Endothelial cell of umbilical vein (primary cell): ENCODE data around the gene ATP1B3. TPM values are rescaled to one million over a fixed set of nuclear protein-coding genes. Genes with fewer than 3 reads are reported as not detected.

Source experiments
- BruUV-seq: library from RNA; stranded (reverse); fragments of 400-500 nt; replicated peaks from 2 replicates; lab custom pipeline; 2021; lab: Mats Ljungman, UMichigan
- CTCF ChIA-PET: fragments of 300-600, 350-600 bp; sonication (Branson Sonifier 250); formaldehyde crosslinking; loops from one replicate; lab custom pipeline; 2021; ENCODE audit warnings: antibody characterized with exemption, inconsistent platforms; lab: Charles Lee
- POLR2A ChIA-PET: fragments of 300-600, 350-600 bp; sonication (Branson Sonifier 250); formaldehyde crosslinking; loops from one replicate; lab custom pipeline; 2021; ENCODE audit warnings: antibody characterized with exemption, inconsistent platforms; lab: Charles Lee
- DNase-seq: peaks from one replicate; pipeline ENCODE4 v3.0.0-alpha.2; 2011; ENCODE audit warnings: low read depth, low spot score
- FAIRE-seq: peaks from 2 replicates; lab custom pipeline; 2011; peaks lifted over from hg19 to GRCh38; lab: Jason Lieb, UNC
- H2AFZ ChIP-seq: 2 replicates; pipeline ENCODE4 v1.6.0; 2012; ENCODE audit warnings: low read depth, low read length, control low read depth, inconsistent platforms
- H3K27ac ChIP-seq: 2 replicates; pipeline ENCODE4 v1.5.1; 2011; ENCODE audit warnings: low read depth, mild to moderate bottlenecking, control low read depth, low read length, moderate library complexity; ENCODE audit not compliant: insufficient read depth
- H3K27me3 ChIP-seq, 2 experiments: 2 replicates each; pipeline versions ENCODE4 v1.6.0 to v1.6.1; 2011; ENCODE audit warnings: low read length in 2 of 2, mixed read lengths in 1 of 2; ENCODE audit not compliant: control insufficient read depth in 2 of 2, insufficient read depth in 2 of 2
- H3K36me3 ChIP-seq, 2 experiments: 2 replicates in 1 of 2; 3 replicates in 1 of 2; pipeline ENCODE4 v1.5.1; 2011; ENCODE audit warnings: low read length in 2 of 2, mild to moderate bottlenecking in 1 of 2, moderate library complexity in 1 of 2; ENCODE audit not compliant: control insufficient read depth in 2 of 2, insufficient read depth in 2 of 2; ENCODE audit errors: extremely low read depth in 1 of 2
- H3K4me1 ChIP-seq: 3 replicates; pipeline ENCODE4 v1.5.1; 2011; ENCODE audit warnings: mild to moderate bottlenecking, low read length; ENCODE audit not compliant: control insufficient read depth, insufficient read depth; ENCODE audit errors: extremely low read depth
- H3K4me2 ChIP-seq: 2 replicates; pipeline ENCODE4 v1.6.1; 2011; ENCODE audit warnings: low read length, control low read depth, mixed read lengths; ENCODE audit not compliant: insufficient read depth
- H3K4me3 ChIP-seq, 3 experiments: fragments of 200-600 bp in 1 of 3; sonication (generic), shearing (Covaris generic) in 1 of 3; replicated peaks in 1 of 3; 2 replicates each; pipeline ENCODE4 v1.5.1; 2011 to 2016; ENCODE audit warnings: control low read depth in 3 of 3, low read length in 3 of 3, mild to moderate bottlenecking in 2 of 3, inconsistent platforms in 1 of 3, low read depth in 1 of 3, moderate library complexity in 1 of 3; ENCODE audit not compliant: insufficient read depth in 1 of 3
- H3K79me2 ChIP-seq: 2 replicates; pipeline ENCODE4 v1.6.0; 2012; ENCODE audit warnings: low read length, inconsistent platforms; ENCODE audit not compliant: control insufficient read depth, insufficient read depth
- H3K9ac ChIP-seq: replicated peaks from 2 replicates; pipeline ENCODE3; 2011; ENCODE audit warnings: low read length, control low read depth; ENCODE audit not compliant: insufficient read depth; ENCODE audit errors: extremely low read depth
- H3K9me1 ChIP-seq: replicated peaks from 3 replicates; pipeline ENCODE4 v1.6.0; 2011; ENCODE audit warnings: mild to moderate bottlenecking, low read length; ENCODE audit not compliant: control insufficient read depth, insufficient read depth; ENCODE audit errors: extremely low read depth
- H3K9me3 ChIP-seq: replicated peaks from 2 replicates; pipeline ENCODE4 v1.5.1; 2012; ENCODE audit warnings: low read length, inconsistent platforms; ENCODE audit not compliant: control insufficient read depth, insufficient read depth
- H4K20me1 ChIP-seq: replicated peaks from 2 replicates; pipeline ENCODE3; 2011; ENCODE audit warnings: mild to moderate bottlenecking, low read length; ENCODE audit not compliant: control insufficient read depth, insufficient read depth; ENCODE audit errors: extremely low read depth
- CTCF ChIP-seq, 2 donors: IDR thresholded peaks; 1 replicate in 1 of 2; 2 replicates in 1 of 2; pipeline ENCODE4 v1.5.1; 2011; ENCODE audit warnings: low read length in 2 of 2, mild to moderate bottlenecking in 2 of 2, moderate library complexity in 2 of 2, control low read depth in 1 of 2, inconsistent platforms in 1 of 2, low read depth in 1 of 2; ENCODE audit not compliant: insufficient read depth in 1 of 2; ENCODE audit errors: extremely low read depth in 1 of 2
- EZH2 ChIP-seq: IDR thresholded peaks from 2 replicates; pipeline ENCODE4 v1.6.1; 2012; ENCODE audit warnings: borderline replicate concordance, low read depth, mild to moderate bottlenecking, moderate library complexity, low read length, inconsistent platforms; ENCODE audit not compliant: severe bottlenecking
- FOS ChIP-seq: IDR thresholded peaks from 2 replicates; pipeline ENCODE4 v1.6.1; 2011; ENCODE audit warnings: mild to moderate bottlenecking, low read length, moderate library complexity, borderline replicate concordance; ENCODE audit not compliant: insufficient read depth
- GATA2 ChIP-seq: IDR thresholded peaks from 2 replicates; pipeline ENCODE4 v1.7.0; 2011; ENCODE audit warnings: low read depth, mild to moderate bottlenecking, moderate library complexity, mixed read lengths, low read length; ENCODE audit not compliant: insufficient read length, insufficient read depth
- JUN ChIP-seq: IDR thresholded peaks from 2 replicates; pipeline ENCODE4 v1.6.1; 2011; ENCODE audit warnings: borderline replicate concordance, low read depth; ENCODE audit not compliant: insufficient read length, insufficient read depth
- MYC ChIP-seq: IDR thresholded peaks from one replicate; pipeline ENCODE4 v1.6.1; 2011; ENCODE audit warnings: mild to moderate bottlenecking, low read depth, low read length
- POLR2A ChIP-seq: IDR thresholded peaks from 2 replicates; pipeline ENCODE4 v1.6.1; 2012; ENCODE audit warnings: low read depth, mild to moderate bottlenecking, control low read depth, low read length
- POLR2AphosphoS5 ChIP-seq: IDR thresholded peaks from 2 replicates; pipeline ENCODE4 v1.6.1; 2012; ENCODE audit warnings: low read depth, mild to moderate bottlenecking, control low read depth, low read length, moderate library complexity; ENCODE audit not compliant: insufficient read depth
- dilution Hi-C: fragments of 300-500 bp; cut with MboI; formaldehyde crosslinking; loops from one replicate; pipeline ENCODE4 v1.15.0; 2019; ENCODE audit warnings: low sequenced_read_pairs; ENCODE audit not compliant: extremely low pct_ligation_motif_present
- intact Hi-C: fragments of 100-400 bp; cut with micrococcal nuclease; formaldehyde crosslinking; loops from one replicate; pipeline ENCODE4 v1.10.0; 2022
- polyA plus RNA-seq, 4 experiments: library from polyadenylated mRNA; depleted of rRNA in 3 of 4; stranded (reverse) in 3 of 4; unstranded in 1 of 4; fragments of >200 nt; gene quantifications; 2 replicates each; pipeline versions ENCODE4 v1.2.1 to v1.2.3, GENCODE V29; 2011 to 2012; ENCODE audit warnings: missing spikeins in 1 of 4
- total RNA-seq: library from RNA; stranded (reverse); gene quantifications from 2 replicates; pipeline ENCODE4 v1.2.3, GENCODE V29; 2021
- TF ChIP-seq, protein P1 (sequence below): IDR thresholded peaks from 2 replicates; pipeline ENCODE4 v1.6.1; 2011; ENCODE audit not compliant: insufficient read depth, insufficient read length

The ATP1B3 gene
- total and polyA plus RNA-seq, 2 donors (not counting 3 experiments of a cell fraction or from before 2014, with no cell fraction given), result 227 to 279 TPM

- Histone ChIP-seq H3K4me1 (peaks cover 18% of the 10 kb centered on the region), H3K9me3 (no peaks in the 10 kb centered on the region), H3K9ac (no peak overlapping the region), H3K9me1 (no peaks in the 10 kb centered on the region), H3K27me3 (no peaks in the 10 kb centered on the region), H3K4me3 (no peak overlapping the region), H3K79me2 (peaks cover 98% of the 10 kb centered on the region), H4K20me1 (peaks cover 16% of the 10 kb centered on the region), H3K4me2 (no peak overlapping the region), H3K27ac (no peak overlapping the region), H2AFZ (no peak overlapping the region), H3K36me3 (peaks cover 4 to 5% of the 10 kb centered on the region in 2 experiments)
- ChIA-PET POLR2A (no interaction called here), CTCF (interaction anchor here (1.9 to 2.2 kb wide), 2 partner anchors 12 to 31 kb away, joined by 7 to 13 read pairs; no protein-coding TSS in a partner anchor)
- intact Hi-C loops (no loop called here), dilution Hi-C loops (no loop called here)
- no peak for DNase-seq
- no peak for TF ChIP-seq CTCF (IDR thresholded peaks at IDR 0.05; ENCODE audit: extremely low read depth in 1 of 2, insufficient read depth in 1 of 2, low read depth in 1 of 2, low read length in 2 of 2)
- no peak for TF ChIP-seq EZH2
- TF ChIP-seq JUN, result no peak
- TF ChIP-seq POLR2AphosphoS5, result no peak
- TF ChIP-seq GATA2, result no peak
- no peak for TF ChIP-seq POLR2A
- TF ChIP-seq, protein P1, sequence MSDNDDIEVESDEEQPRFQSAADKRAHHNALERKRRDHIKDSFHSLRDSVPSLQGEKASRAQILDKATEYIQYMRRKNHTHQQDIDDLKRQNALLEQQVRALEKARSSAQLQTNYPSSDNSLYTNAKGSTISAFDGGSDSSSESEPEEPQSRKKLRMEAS, result no peak
- TF ChIP-seq FOS, result no peak
- TF ChIP-seq MYC, result no peak
- BruUV-seq, result no TSS peak
- no peak for FAIRE-seq
Measured at GRCh38 chr3:141881702-141882101, 5.3 kb downstream of the ATP1B3 start.
